Measurements from ENCODE around the gene COX7A1. TPM values are rescaled to one million over a fixed set of nuclear protein-coding genes. Genes with fewer than 3 reads are reported as not detected.
"Not testable (repeated sequence)": the region's sequence is repeated elsewhere in the genome, so short reads cannot be mapped to it uniquely, and the experiment has no call there.

Gene COX7A1
- total RNA-seq: not detected in 2 replicates

DNA sequence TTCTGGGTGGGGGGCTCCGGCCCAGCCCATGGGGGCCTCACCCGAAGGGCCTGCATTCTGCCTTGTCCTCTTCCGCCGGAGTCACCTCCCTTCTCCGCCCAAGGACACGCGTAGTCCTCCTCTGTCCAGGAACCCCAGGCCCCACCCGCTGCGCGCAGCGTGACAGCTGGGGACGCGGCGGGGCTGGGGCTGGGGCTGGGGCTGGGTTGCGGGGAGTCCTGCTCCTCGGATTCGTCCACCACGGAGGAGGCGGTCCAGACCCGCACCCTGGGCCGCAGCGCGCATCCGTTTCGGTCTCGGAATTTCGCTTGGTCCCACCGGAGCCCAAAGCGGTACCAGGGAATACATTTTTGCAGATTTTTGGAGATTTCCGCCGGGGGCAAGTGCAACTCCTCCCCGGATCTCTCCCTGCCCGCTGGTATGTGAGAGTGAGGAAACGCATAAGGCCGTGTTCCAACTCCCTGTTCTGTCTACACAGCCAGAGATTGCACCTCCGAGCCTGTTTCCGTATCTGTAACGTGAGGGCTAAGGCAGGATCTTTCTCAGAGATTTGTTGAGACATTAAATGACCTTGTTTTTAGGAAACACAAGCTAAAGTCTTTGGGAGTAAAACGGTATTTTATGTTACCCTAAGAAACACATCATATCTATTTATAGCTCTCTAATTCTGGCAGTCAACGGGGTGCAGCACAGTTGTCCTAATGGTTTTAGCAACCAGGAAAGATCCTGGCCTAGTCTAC lies at the start of gene COX7A1:
Gene COX7A1 (minus strand): TSS at position 96 of the 740 bp plus-strand sequence. CDS start 40 bp downstream, at position 56.
- intact Hi-C loops (cut with micrococcal nuclease): no loop called here

DNA sequence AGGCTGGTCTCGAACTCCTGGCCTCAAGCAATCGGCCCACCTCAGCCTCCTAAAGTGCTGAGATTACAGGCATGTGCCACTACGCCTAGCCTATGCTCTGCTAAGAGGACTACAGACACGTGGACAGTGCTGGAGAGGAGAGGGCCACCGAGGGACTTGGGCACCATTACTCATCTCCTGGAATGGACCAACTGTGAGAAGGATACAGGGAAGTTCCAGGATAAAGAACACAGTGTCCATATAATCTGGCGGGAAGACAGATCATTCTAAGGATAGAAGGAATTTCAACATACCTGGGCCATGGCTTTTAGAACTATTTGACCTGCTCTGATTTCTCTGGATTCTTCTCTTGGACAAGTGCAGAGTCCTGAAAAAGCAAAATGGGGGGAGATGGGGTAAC lies 49.4 kb upstream of the COX7A1 start:
- intact Hi-C loops (cut with micrococcal nuclease): no loop called here

DNA sequence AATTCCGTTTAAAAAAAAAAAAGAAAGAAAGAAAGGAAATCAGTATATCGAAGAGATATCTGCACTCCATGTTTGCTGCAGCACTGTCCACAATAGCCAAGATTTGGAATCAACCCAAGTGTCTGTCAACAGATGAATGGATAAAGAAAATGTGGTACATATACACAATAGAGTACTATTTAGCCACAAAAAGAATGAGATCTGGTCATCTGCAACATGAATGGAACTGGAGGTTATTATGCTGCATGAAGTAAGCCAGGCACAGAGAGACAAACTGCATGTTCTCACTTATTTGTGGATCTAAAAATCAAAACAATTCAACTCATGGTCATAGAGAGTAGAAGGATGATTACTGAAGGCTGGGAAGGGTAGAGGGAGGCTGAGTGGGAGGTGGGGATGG lies 45.9 kb upstream of the COX7A1 start:
- intact Hi-C loops (cut with micrococcal nuclease): no loop called here

DNA sequence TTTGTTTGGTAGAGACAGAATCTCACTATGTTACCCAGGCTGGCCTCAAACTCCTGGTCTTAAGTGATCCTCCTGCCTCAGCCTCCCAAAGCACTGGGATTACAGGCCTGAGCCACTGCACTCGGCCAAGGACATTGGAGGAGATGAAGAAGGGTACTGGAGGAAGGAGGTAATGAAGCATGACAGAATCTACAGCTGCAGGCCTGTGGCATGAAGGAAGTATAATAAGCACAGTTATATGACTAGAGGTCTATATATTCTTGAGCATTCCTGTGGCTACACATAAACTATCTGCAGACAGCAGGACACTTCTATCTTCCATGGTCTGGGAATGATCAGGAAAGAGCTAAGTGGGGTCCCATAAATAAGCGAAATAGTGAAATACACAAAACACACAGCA lies 44.0 kb upstream of the COX7A1 start:
- intact Hi-C loops (cut with micrococcal nuclease): no loop called here

DNA sequence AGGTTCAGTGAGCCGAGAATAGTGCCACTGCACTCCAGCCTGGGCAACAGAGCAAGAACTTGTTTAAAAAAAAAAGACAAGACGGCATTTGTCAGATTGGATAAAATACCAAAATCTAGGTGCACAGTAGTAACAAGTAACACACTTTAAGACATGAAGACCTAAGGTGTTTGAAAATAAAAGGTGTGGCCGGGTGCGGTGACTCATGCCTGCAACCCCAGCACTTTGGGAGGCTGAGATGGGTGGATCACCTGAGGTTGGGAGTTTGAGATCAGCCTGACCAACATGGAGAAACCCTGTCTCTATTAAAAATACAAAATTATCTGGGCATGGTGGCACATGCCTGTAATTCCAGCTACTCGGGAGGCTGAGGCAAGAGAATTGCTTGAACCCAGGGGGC lies 34.5 kb upstream of the COX7A1 start:
- intact Hi-C loops (cut with micrococcal nuclease): not testable (repeated sequence)

- intact Hi-C loops (cut with micrococcal nuclease): no loop called here
Observed at GRCh38 chr19:36183245-36183628, 31.0 kb upstream of the COX7A1 start.

- intact Hi-C loops (cut with micrococcal nuclease): no loop called here
Observed at GRCh38 chr19:36182612-36183244, 30.5 kb upstream of the COX7A1 start.

DNA sequence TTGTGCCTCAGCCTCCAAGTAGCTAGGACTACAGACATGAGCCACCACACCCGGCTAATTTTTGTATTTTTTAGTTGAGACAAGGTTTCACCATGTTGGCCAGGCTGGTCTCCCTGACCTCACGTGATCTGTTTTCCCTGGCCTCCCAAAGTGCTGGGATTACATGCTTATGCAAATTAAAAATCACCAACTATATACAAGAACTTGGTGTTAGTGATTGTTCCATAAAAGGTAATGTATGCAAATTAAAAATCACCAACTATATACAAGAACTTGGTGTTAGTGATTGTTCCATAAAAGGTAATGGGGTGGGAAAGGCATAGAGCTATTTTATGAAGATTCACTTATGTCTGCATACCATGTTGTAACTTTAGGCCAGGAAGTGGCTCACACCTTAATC lies 26.8 kb upstream of the COX7A1 start:
- intact Hi-C loops (cut with micrococcal nuclease): not testable (repeated sequence)

DNA sequence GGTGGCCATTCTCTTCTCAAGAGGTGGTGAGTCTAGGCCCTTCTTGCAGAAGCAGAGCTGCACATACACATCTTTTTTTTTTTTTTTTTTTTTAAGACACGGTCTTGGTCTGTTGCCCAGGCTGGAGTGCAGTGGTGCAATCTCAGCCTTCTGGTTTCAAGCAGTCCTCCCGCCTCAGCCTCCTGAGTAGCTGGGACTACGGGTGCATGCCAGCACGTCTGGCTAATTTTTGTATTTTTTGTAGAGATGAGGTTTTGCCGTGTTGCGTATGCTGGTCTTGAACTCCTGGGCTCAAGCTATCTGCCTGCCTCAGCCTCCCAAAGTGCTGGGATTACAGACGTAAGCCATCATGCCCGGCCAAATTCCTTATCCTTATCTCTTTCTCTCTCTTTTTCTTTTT lies 21.6 kb upstream of the COX7A1 start:
- intact Hi-C loops (cut with micrococcal nuclease): not testable (repeated sequence)

DNA sequence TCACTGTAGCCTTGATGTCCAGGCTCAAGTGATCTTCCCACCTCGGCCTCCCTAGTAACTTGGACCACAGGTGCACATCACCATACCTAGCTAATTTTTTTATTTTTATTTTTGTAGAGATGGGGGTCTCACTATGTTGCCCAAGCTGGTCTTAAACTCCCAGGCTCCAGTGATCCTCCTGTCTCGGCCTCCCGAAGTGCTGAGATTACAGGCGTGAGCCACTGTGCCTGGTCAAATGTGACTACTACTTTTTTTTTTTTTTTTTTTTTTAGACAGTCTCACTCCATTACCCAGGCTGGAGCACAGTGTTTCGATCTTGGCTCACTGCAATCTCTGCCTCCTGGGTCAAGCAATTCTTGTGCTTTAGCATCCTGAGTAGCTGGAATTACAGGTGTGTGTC lies 20.6 kb upstream of the COX7A1 start:
- intact Hi-C loops (cut with micrococcal nuclease): no loop called here

DNA sequence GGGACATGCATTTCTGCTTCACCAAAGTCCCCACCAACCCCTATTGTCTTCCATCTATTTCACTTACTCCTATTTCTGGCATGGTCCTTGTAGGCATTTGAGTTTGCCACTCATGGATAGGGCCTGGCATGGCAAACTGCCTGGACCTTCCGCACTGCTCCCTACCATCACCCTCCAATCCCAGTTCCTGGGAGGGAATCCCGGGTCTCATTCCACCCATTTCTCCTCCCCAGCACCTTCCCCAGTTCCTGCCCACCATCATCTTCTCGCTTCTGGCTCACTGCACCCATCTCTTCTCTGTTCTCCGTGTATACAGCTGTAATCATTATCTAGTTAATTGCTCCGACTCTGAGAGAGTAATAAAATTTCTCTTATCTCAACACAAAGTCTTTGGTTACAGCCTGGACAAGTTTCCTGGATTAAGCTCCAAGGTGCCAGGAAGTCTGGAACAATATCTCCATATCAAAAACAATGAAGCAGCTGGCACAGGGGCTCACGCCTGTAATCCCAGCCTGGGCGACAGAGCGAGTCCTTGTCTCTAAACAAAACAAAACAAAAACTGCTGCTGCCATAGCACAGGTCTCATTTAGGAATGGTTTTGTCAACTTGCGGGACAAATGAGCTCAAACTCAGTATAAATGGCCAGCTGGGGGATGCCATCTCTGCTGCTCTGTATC lies 17.0 kb upstream of the COX7A1 start:
- intact Hi-C loops (cut with micrococcal nuclease): no loop called here

DNA sequence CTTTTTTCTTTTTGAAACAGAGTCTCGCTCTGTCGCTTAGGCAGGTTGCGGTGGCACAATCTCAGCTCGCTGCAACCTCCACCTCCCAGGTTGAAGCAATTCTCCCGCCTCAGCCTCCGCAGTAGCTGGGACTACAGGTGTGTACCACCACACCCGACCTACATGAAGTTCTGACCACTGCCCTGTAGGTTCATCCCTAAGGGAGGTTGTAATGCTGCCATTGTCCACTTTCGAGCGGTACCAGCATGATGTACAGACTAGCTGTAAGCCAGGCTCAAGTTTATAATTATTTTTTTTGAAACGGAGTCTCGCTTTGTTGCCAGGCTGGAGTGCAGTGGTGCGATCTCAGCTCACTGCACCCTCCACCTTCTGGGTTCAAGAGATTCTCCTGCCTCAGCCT lies 11.6 kb upstream of the COX7A1 start:
- intact Hi-C loops (cut with micrococcal nuclease): no loop called here

- intact Hi-C loops (cut with micrococcal nuclease): no loop called here
Observed at GRCh38 chr19:36160821-36161596, 8.8 kb upstream of the COX7A1 start.

GRCh38 chr19:36153126-36153525 lies 879 bp upstream of the COX7A1 start:
- intact Hi-C loops (cut with micrococcal nuclease): no loop called here

DNA sequence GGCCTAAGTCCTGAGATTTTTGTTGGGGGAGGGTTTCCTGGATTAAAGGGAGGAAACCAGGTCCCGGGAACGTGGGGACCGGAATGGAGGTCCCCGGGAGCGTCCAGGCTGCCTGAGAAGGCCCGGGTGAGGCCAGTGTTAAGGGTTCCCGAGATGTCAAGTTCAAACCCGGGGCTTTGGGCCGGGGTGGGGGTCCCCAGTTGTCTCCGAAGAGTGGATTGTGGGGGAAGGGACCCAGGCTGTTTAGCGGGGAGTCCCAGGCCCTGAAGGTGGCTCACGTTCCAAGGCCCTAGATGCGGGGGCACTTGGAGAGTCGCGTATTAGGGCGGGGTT lies 262 bp downstream of the COX7A1 start:
- intact Hi-C loops (cut with micrococcal nuclease): no loop called here

DNA sequence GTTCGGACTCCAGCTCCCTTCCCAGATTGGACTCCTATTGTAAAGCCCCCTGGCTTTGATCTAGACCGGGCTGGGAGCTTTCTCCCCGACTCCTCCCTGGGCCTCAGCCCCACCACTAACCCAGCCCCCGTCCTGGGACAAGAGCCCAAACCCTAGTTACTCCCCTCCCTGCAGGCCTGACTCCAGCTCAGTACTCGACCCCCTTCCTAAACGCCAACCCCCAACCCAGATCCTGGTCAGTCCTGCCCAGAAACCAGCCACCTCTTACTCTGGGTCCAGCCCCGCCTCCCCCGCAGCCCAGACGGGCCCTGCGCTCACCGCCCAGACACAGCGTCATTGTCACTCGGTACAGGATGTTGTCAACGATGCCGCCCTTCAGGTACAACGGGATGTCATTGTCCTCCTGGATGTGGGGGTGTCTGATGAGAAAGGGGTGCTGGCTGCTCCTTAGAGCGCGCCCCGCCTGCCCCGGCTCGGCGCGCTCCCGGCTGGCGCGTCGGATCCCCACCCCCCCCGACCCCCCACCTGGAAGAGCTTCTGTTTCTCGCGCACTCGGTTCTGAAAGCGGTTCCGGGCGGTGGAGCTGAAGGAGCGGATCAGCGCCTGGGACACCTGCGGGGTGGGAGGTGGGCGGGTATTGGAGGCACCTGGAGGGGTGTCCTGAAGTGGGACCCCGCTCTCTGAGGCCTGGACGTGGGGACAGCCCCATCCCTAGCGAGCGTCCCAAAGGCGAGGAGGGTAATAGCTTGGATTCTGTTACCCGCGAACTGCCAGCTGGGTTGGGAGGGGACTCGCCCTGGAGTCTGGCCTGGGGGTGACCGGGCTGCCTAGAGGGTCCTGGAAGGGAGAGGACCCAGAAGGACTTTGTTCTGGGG lies 866 bp downstream of the COX7A1 start:
- intact Hi-C loops (cut with micrococcal nuclease): no loop called here

GRCh38 chr19:36150586-36150985 lies 1.7 kb downstream of the COX7A1 start:
- intact Hi-C loops (cut with micrococcal nuclease): no loop called here

- intact Hi-C loops (cut with micrococcal nuclease): no loop called here
Observed at GRCh38 chr19:36149673-36150406, 2.4 kb downstream of the COX7A1 start.

DNA sequence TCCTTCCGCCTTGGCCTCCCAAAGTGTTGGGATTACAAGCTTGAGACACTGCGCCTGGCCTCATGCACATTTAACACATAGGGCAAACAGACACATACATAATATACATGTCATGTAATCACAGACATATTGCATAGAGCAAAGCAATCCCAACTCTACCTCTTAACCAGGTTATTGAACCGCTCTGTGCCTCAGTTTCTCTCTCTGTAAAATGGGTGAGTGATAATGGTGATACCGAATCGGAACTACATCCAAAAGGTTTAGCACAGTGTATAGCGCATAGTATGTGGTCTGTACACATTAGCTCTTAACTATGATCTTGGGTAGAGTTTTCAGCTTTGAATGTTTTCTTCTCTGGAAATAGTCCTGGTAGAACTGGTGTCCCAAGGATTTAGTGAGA lies 7.6 kb downstream of the COX7A1 start:
- intact Hi-C loops (cut with micrococcal nuclease): no loop called here

DNA sequence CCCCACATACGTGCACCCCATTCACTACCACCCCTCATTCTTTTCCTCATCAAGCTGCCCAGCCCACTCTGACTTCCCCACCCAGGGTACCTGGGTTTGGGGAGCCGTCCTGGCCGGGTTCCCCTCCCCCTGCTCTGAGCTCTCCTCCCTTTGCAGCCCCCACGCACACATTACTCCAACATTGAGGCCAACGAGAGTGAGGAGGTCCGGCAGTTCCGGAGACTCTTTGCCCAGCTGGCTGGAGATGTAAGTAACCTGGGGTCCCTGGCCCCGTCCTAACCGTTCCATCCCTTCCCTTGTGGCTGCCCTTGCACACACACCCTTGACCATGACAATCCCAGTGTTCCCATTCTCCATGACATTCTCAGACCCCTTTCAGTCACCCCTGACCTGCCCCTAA lies 9.8 kb downstream of the COX7A1 start:
- intact Hi-C loops (cut with micrococcal nuclease): no loop called here

Data from T-helper 2 cell treated with Interferon-gamma antibody and Interleukin-4, amounts not matched to agents 100 ng/mL and 5 ng/mL, for 36 hours (primary cell).